Measurements from ENCODE around the gene PC. TPM values are rescaled to one million over a fixed set of nuclear protein-coding genes. Genes with fewer than 3 reads are reported as not detected.

Gene PC
- total and polyA plus RNA-seq, 2 experiments from 2014 or later: 18.3 to 21.7 TPM

DNA sequence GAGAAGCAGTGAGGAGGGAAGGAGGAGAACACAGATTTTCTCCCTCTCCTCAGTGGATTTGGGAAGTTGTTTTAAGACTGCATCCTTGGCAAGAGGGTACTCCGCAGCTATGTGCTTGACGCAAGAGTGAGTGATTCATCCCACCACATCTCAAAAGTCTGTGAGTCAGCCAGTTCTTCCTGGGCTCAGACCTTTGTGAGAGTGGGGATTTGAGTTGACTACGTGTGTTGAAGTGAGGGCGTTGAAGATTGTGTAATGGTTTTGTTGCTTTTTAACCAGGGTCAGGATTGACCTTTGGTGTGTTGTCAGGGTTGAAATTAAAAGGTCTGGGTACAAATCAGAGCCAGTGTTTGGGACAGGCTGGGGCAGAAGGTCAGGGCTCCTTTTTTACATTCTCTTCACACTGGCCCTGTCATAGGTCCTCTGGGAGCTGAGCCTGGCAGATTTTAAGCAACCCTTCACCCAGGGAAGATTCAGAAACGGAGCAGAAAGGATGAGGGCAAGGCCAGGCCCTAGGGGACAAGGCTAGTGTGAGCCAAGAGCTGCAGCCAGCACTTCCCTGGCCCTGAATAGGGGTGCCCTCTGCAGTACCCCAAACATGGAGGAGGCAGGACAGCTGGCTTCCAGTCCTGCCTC lies 12.7 kb upstream of the PC start (continued):
- TF ChIP-seq, protein P1, sequence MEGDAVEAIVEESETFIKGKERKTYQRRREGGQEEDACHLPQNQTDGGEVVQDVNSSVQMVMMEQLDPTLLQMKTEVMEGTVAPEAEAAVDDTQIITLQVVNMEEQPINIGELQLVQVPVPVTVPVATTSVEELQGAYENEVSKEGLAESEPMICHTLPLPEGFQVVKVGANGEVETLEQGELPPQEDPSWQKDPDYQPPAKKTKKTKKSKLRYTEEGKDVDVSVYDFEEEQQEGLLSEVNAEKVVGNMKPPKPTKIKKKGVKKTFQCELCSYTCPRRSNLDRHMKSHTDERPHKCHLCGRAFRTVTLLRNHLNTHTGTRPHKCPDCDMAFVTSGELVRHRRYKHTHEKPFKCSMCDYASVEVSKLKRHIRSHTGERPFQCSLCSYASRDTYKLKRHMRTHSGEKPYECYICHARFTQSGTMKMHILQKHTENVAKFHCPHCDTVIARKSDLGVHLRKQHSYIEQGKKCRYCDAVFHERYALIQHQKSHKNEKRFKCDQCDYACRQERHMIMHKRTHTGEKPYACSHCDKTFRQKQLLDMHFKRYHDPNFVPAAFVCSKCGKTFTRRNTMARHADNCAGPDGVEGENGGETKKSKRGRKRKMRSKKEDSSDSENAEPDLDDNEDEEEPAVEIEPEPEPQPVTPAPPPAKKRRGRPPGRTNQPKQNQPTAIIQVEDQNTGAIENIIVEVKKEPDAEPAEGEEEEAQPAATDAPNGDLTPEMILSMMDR (conservative IDR thresholded peaks at IDR 0.05; ENCODE audit: low read depth in 2 of 2): no peak
- TF ChIP-seq STAT1 (IDR thresholded peaks at IDR 0.05; ENCODE audit: unreplicated experiment) (no peak), EZH2phosphoT487 (IDR thresholded peaks at IDR 0.05; ENCODE audit: unreplicated experiment) (no peak)
- TF ChIP-seq, protein P2, sequence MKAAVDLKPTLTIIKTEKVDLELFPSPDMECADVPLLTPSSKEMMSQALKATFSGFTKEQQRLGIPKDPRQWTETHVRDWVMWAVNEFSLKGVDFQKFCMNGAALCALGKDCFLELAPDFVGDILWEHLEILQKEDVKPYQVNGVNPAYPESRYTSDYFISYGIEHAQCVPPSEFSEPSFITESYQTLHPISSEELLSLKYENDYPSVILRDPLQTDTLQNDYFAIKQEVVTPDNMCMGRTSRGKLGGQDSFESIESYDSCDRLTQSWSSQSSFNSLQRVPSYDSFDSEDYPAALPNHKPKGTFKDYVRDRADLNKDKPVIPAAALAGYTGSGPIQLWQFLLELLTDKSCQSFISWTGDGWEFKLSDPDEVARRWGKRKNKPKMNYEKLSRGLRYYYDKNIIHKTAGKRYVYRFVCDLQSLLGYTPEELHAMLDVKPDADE (IDR thresholded peaks at IDR 0.05): no peak

DNA sequence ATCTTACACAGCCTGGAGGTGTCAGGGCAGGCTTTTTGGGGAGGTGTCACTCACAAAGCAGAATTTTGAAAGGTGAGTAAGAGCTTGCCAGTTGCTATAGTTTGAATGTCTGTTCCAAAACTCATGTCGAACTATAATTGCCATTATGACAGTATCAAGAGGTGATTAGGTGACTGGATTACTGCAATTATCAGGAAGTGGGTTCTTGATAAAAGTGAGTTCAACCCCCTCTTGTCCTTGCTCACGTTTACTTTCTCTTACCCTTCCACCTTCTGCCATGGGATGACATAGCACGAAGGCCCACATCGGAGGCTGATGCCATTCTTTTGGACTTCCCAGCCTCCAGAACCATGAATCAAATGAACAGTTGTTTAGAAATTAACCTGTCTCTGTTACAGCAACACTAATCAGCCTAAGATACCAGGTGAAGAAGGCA lies 12.2 kb upstream of the PC start:
- Histone ChIP-seq H2AFZ (no peak overlapping the region), H3K36me3 (ENCODE audit: insufficient read depth) (no peaks in the 10 kb centered on the region), H3K79me2 (replicated peaks; ENCODE audit: insufficient read depth) (no peaks in the 10 kb centered on the region), H3F3A (replicated peaks; ENCODE audit: low read depth) (no peaks in the 10 kb centered on the region), H3K4me1 (ENCODE audit: insufficient read depth) (peaks cover 10% of the 10 kb centered on the region; the same call in 1 of the 2 replicates), H3K4me3 (no peak overlapping the region), H4K20me1 (replicated peaks; ENCODE audit: insufficient read depth) (no peaks in the 10 kb centered on the region), H3K9me2 (ENCODE audit: insufficient read depth) (no peaks in the 10 kb centered on the region), H3K4me2 (no peak overlapping the region), H3K27ac (ENCODE audit: low read depth) (no peak overlapping the region), H3K27me3 (ENCODE audit: insufficient read depth) (no peaks in the 10 kb centered on the region)
- peaks cover 7% of the 10 kb centered on the region; the same call in 2 of the 3 replicates for H3K4me1 Mint-ChIP-seq
- no peaks in the 10 kb centered on the region; the same call in 2 of the 3 replicates for H3K9me3 Mint-ChIP-seq
- no peak overlapping the region for H3K4me3 Mint-ChIP-seq
- H3K27ac Mint-ChIP-seq: no peak overlapping the region
- H3K27me3 Mint-ChIP-seq (ENCODE audit: insufficient read depth, low read depth, poor library complexity): peaks cover 15% of the 10 kb centered on the region
- ATAC-seq (no peak), DNase-seq (ENCODE audit: low spot score) (no peak)
- no peaks in the 10 kb centered on the region for H3K36me3 Mint-ChIP-seq (ENCODE audit: low read depth)
- TF ChIP-seq, protein P3, sequence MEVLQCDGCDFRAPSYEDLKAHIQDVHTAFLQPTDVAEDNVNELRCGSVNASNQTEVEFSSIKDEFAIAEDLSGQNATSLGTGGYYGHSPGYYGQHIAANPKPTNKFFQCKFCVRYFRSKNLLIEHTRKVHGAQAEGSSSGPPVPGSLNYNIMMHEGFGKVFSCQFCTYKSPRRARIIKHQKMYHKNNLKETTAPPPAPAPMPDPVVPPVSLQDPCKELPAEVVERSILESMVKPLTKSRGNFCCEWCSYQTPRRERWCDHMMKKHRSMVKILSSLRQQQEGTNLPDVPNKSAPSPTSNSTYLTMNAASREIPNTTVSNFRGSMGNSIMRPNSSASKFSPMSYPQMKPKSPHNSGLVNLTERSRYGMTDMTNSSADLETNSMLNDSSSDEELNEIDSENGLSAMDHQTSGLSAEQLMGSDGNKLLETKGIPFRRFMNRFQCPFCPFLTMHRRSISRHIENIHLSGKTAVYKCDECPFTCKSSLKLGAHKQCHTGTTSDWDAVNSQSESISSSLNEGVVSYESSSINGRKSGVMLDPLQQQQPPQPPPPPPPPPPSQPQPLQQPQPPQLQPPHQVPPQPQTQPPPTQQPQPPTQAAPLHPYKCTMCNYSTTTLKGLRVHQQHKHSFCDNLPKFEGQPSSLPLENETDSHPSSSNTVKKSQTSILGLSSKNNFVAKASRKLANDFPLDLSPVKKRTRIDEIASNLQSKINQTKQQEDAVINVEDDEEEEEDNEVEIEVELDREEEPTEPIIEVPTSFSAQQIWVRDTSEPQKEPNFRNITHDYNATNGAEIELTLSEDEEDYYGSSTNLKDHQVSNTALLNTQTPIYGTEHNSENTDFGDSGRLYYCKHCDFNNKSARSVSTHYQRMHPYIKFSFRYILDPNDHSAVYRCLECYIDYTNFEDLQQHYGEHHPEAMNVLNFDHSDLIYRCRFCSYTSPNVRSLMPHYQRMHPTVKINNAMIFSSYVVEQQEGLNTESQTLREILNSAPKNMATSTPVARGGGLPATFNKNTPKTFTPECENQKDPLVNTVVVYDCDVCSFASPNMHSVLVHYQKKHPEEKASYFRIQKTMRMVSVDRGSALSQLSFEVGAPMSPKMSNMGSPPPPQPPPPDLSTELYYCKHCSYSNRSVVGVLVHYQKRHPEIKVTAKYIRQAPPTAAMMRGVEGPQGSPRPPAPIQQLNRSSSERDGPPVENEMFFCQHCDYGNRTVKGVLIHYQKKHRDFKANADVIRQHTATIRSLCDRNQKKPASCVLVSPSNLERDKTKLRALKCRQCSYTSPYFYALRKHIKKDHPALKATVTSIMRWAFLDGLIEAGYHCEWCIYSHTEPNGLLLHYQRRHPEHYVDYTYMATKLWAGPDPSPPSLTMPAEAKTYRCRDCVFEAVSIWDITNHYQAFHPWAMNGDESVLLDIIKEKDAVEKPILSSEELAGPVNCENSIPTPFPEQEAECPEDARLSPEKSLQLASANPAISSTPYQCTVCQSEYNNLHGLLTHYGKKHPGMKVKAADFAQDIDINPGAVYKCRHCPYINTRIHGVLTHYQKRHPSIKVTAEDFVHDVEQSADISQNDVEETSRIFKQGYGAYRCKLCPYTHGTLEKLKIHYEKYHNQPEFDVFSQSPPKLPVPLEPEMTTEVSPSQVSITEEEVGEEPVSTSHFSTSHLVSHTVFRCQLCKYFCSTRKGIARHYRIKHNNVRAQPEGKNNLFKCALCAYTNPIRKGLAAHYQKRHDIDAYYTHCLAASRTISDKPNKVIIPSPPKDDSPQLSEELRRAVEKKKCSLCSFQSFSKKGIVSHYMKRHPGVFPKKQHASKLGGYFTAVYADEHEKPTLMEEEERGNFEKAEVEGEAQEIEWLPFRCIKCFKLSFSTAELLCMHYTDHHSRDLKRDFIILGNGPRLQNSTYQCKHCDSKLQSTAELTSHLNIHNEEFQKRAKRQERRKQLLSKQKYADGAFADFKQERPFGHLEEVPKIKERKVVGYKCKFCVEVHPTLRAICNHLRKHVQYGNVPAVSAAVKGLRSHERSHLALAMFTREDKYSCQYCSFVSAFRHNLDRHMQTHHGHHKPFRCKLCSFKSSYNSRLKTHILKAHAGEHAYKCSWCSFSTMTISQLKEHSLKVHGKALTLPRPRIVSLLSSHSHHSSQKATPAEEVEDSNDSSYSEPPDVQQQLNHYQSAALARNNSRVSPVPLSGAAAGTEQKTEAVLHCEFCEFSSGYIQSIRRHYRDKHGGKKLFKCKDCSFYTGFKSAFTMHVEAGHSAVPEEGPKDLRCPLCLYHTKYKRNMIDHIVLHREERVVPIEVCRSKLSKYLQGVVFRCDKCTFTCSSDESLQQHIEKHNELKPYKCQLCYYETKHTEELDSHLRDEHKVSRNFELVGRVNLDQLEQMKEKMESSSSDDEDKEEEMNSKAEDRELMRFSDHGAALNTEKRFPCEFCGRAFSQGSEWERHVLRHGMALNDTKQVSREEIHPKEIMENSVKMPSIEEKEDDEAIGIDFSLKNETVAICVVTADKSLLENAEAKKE (CRISPR knock-in tag; IDR thresholded peaks at IDR 0.05): no peak
- TF ChIP-seq ZNF331 (CRISPR knock-in tag; IDR thresholded peaks at IDR 0.05; ENCODE audit: low read depth) (no peak), CREB1 (CRISPR knock-in tag; IDR thresholded peaks at IDR 0.05; ENCODE audit: low read depth) (no peak), POLR2AphosphoS5 (IDR thresholded peaks at IDR 0.05; ENCODE audit: low read depth) (no peak), STAT1 (IDR thresholded peaks at IDR 0.05; ENCODE audit: unreplicated experiment) (no peak), EZH2phosphoT487 (IDR thresholded peaks at IDR 0.05; ENCODE audit: unreplicated experiment) (no peak), EZH2 (IDR thresholded peaks at IDR 0.05; ENCODE audit: low read depth, unreplicated experiment) (no peak)
- TF ChIP-seq, protein P4, sequence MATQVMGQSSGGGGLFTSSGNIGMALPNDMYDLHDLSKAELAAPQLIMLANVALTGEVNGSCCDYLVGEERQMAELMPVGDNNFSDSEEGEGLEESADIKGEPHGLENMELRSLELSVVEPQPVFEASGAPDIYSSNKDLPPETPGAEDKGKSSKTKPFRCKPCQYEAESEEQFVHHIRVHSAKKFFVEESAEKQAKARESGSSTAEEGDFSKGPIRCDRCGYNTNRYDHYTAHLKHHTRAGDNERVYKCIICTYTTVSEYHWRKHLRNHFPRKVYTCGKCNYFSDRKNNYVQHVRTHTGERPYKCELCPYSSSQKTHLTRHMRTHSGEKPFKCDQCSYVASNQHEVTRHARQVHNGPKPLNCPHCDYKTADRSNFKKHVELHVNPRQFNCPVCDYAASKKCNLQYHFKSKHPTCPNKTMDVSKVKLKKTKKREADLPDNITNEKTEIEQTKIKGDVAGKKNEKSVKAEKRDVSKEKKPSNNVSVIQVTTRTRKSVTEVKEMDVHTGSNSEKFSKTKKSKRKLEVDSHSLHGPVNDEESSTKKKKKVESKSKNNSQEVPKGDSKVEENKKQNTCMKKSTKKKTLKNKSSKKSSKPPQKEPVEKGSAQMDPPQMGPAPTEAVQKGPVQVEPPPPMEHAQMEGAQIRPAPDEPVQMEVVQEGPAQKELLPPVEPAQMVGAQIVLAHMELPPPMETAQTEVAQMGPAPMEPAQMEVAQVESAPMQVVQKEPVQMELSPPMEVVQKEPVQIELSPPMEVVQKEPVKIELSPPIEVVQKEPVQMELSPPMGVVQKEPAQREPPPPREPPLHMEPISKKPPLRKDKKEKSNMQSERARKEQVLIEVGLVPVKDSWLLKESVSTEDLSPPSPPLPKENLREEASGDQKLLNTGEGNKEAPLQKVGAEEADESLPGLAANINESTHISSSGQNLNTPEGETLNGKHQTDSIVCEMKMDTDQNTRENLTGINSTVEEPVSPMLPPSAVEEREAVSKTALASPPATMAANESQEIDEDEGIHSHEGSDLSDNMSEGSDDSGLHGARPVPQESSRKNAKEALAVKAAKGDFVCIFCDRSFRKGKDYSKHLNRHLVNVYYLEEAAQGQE (IDR thresholded peaks at IDR 0.05; ENCODE audit: unreplicated experiment): no peak
